Right hindlimb (tissue), 1 donor: ENCODE data around the gene EVC2.

Source experiments
- DNase-seq: peaks from one replicate; pipeline ENCODE4 v3.0.0-alpha.2; 2018

Gene EVC2

DNA sequence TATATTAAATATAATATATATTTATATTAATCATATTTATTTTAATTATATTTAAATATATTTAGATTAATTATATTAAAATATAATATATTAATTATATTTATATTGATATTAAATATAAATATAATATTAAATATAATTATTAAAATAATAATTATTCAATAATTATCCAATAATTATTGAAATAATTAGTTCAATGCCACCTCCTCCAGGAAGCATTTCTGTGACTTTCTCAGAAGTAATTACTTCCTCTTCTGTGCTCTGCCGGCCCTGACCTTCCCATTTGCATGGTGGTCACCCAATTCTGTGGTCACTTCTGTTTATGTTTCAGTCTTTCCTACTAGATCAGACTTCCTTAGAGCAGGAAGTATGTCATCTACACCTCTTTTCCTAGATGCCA, 45.8 kb downstream of the EVC2 start:
- DNase-seq: no peak

DNA sequence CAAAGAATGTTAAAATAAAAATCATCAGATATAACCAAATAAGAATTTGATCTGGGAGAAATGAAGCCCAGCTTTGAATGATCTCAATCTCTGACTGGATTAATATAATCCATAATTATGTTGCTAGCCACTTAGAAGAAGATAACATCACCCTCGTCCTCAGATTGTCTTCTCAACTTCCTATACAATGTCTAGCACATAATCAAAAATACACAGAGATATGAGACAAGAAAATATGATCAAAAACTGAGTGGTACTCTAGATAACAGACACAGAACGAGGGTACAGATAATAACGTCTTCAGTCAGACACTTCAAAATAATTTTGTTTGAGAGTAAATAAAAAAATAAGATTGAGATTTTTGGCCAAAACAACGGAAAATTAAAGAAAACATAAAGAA, 47.1 kb downstream of the EVC2 start:
- DNase-seq: no peak

DNA sequence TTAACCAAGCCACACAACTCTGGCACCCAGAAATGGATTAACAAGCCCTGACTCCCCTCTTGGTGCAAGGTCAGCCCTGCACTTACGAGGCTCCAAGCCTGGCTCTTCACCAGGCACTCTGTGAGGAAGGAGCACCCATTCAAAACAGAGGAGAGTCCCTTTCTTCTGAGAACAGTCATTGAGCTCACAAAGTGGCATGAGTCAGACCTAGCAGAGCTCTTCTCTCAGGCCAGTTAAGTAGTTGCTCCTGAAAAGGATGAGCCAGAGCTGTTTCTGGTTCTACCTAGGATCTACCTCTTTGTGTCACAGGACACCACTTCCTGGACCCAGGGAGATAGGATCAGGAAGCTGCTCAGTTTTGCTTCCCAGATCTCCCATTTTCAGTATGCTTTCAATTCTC, 48.2 kb downstream of the EVC2 start:
- no peak for DNase-seq

DNA sequence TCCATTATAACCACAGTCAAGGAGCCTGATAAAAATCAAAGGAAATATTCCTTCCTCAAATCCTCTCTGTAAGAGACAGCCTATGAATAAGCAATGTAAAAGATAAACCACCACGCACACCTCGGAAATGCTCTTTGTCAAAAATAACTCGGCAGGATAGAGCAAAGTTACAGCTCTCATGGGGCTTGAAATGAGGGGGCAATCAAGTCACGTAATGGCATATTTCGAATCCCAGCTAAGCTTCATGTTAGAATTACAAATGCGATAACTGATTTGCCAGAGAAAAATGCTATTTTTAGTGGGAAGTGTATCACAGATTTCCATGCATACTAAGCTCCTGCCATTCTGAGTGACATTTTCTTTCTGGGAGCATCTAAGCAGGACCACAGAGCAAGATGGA, 49.4 kb downstream of the EVC2 start:
- DNase-seq: no peak

DNA sequence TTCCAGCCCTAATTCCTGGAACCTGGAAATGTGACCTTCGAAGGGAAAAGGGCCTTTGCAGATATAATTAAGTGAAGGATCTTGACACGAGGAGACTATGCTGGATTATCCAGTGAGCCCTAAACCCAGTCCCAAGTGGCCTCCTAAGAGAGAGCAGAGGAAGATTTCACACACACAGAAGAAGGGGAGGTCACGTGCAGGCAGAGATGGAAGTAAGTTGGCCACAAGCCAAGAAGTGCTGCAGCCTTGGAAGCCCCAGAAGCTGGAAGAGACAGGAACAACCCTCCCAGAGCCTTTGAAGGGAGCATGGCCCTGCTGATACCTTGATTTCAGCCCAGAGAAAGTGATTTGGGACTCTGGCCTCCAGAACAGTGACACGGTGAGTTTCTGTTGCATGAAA, 51.9 kb downstream of the EVC2 start:
- no peak for DNase-seq

DNA sequence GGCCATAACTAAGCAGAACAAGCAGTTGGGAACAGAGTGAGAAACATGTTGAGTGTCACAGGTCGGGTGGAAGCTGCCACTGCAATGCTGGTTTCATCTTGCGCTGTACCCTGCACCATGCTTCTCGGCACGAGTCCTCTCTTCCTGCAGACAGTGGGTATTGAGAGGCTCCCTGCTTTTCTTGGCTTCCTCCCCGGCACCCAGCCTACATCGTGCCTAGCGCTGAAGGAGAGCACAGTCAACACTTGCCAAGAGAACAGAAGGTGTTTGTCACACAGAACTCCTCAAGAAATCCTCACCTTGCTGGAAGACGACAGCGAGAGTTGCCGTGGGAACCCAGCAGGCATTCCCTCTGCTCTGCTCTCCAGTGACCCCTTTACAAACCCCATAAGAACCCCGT, 53.6 kb downstream of the EVC2 start:
- no peak for DNase-seq

DNA sequence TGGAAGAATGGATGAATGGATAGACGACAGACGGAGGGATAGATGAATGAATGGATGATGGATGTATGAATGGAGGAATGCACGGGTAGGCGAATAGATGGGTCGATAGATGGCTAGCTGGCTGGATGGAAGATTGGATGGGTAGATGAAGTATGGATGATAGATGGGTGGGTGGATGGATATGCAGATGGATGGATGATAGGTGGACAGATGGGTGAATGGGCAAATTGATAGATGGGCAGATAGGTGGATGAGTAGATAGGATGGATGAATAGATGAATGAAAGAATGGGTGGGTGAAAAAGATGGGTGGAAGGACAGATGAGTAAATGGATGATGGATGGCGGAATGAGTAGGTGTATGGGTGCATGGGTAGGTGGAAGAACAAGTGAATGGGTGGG, 57.3 kb downstream of the EVC2 start:
- DNase-seq: no peak

DNA sequence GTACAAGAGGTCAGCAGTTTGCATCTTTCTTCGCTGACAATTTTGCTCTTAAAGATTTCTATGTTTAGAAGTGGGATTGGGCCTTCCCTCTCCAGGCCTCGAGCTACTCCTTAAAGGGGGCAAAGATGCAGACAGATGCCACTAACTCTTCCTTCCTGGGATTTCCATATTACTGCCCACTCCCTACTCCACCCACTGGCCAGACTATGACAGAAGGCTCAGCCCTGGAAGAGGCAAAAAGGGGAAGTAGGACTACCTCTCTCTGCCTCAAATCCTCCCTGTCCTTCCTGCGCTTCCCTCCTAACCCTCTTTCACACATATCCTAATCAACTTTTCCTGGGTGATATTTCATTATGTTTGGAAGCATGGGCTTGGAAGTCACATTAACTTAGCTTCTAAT, 58.3 kb downstream of the EVC2 start:
- DNase-seq: no peak

DNA sequence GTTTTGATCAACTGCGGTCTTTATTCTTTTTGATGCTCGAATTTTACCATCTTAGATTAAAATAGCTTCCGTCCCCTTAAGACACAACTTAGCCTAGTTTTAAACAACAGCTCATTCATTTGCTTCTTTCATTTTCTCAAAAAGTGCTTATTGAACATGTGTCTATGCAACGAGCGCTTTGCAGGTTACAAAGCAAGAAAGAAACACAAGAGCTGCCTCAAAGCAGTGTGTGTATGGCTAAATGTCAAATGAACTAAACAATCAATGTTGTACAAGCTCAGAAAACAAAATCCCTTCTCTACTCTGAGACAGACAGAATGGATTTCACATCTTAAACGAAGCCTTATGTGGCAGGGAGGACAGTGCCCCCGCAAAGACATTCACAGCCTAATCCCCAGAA, 61.0 kb downstream of the EVC2 start:
- no peak for DNase-seq

DNA sequence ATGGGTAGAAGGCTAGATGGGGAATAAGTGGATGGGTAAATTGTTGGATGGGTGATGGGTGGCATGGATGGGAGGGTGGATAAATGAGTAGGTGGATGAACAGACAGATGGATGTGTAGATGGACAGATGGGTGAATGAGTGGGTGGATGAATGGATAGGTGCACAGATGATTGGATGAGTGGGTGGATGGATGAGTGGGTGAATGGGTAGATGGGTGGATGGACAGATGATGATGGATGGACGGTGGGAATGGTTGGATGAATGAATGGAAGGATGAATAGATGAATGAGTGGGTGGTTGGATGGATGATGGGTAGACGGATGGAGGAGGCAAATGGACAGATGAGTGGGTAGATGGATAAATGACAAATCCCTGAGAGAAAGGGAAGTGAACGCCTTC, 68.3 kb downstream of the EVC2 start:
- DNase-seq: no peak

DNA sequence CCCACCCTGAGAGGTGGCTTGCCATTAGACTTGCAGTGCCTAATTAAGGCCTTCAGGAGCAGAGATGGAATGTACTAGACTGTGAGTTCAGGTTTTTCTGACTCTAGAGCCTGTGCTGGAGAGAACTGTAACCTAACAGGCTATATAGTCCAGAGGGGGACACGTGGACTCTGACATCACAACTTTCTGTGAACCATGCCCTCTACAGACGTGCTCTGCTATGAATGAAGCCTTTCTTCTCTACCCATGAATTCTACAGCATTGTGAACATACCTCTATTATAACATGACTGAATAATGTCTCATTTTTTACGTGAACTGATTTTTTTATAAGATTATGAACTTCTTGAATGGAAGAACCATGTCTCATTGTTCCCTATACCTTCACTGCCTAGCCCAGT, 68.8 kb downstream of the EVC2 start:
- DNase-seq: no peak

DNA sequence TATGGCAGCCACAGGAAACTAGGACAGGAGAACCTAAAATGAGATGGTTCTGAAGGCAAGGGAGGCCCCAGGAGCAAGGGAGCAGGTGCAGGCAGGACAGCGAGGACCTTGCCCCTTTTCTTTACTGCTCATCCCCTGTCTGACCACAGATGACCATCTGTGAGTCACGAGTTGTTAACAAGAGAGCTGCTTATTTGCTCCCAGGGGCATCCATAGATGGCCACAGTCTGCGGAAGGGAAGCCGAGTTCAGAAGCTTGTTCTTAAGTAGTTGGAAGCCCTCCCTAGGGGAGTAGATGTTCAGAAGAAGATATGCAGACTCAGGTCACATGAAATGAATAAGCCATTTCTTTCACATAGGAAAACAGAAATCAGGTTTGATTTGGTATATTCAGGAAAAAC, 69.4 kb downstream of the EVC2 start:
- no peak for DNase-seq

DNA sequence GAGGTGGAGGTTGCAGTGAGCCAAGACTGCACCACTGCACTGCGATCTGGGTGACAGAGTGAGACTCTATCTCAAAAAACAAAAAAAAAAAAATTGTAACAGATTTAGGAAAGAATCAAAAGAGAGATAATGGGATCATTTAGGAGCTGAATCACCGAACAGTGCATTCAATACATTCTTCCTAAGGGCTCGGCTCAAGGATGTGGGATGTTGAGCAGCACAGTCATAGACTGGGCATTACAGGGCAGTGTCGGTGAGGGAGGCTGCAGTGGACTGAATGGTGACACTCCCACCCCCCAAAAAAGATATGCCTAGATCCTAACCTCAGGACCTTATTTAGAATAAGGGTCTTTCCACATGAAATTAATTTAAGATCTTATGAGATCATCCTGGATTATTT, 70.0 kb downstream of the EVC2 start:
- DNase-seq: no peak

DNA sequence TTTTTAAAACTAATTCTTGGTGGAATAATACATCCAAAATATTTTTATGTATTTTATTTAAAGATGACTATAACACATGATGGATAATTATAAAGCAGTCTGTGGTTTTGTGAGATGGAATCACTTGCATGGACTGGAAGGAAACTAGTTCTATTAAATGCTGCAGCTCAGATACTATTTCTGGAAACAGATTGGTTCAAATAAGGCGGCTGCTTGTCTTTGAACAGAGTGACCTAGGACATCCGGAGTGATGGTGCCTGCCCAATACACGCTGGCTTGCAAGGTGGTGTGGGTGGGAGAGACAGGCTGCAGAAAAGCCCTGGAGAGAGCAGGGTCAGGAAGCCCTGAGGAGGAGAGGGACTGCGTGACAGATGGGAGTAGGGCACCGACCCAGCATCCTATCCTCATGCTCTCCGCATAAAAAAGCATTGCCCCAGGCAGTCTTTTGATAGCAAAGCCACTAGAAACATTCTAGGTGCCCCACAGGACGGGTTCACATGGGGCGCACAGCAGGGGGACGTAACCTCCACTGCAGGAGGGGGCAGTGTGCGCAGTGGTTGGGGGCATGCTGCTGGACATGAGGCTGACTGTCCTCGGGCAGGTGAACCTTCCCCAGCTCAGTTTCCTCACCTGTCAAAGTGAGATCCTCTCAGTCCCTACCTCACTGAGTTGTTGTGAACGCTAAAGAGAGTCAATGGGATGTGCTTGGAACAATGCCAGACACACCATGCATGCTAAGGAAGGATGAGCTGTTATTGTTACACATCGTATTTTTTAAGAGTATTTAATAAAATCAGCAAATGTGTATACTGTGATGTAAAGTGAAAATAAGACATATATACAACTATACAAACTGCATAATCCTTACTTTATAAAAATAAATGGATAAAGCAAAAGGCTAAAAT, 71.3 kb downstream of the EVC2 start:
- DNase-seq: no peak

DNA sequence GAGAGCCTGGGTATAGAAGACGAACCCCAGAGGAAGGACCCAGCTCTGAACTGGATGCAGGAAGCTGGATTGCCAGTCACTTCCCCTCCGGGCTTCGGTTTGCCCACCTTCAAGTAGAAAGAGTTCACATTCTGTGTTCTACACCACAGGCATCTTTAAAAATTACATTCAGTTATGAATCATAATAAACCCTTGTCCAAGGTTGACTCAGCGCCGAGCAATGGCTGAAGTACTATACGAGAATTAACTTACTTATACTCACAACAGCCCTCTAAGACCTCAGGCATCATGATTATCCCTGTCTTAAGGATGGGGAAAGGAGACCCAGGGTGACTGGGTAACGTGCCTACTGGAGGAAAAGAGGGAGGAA, 72.5 kb downstream of the EVC2 start:
- no peak for DNase-seq

DNA sequence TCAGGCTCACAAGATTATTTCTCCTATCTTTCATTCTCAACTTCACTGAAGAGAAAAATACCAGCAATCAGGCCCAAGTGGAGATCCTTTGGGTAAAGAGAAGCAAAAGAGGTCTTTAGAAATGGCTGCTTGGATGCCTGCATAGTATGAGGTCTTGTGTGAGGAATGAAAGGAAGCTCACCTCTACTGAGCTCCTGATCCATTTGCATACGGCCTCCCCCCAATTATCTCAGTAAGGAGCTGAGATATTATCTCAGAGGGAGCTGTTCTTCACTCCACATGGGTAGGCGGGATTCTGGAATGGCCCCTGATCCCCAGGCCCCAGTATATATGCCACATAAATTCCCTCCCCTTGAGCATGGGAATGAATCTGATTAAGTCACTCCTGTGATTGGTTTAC, 75.8 kb downstream of the EVC2 start:
- DNase-seq: no peak

DNA sequence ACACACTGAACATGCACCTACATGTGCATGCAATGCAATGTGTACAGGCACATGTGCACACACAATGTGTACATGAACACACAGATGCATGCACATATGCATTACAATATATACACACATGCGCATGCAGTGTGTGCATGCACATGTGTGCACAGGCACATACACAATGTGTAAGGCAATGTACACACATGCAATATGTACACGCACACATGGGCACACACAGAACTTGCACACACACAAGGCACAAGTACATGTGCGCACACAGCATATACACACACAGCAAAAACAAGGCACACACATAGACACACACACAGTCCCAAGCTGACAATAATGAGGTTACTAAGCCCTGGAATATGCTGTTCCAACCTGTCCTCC, 76.3 kb downstream of the EVC2 start:
- no peak for DNase-seq

DNA sequence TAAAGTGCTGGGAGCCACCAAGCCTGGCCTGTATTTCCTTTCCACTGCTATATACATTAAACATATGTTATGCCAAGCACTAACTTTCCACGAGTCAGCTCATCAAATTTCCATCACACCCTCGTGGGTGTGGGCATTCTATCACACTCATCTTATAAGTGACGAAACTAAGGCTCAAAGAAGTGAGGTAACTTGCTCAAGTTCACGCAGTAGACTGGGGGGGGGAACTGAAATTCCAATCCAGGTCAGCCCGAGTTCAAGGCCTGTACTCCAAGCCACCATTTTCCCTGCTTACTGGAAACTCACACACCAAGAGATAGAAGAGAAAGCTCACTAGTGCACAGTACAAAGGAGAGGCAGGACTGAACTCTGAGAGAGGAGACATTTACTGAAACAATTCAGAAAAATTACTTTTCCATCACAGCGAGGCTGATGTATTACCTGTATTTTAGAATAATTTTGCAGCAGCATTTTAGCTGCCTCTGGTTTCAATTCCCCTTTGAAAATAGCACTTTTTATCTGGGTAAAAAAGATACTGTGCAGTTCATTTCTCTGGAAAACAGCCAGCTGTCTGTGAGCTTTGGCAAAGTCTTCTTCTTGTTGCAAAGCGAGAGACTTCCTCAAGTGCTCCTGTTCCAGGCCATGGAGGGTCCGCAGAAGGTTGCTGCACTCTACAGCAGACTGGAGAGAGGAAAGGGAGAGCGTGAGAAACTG, 76.8 kb downstream of the EVC2 start:
- DNase-seq: no peak

DNA sequence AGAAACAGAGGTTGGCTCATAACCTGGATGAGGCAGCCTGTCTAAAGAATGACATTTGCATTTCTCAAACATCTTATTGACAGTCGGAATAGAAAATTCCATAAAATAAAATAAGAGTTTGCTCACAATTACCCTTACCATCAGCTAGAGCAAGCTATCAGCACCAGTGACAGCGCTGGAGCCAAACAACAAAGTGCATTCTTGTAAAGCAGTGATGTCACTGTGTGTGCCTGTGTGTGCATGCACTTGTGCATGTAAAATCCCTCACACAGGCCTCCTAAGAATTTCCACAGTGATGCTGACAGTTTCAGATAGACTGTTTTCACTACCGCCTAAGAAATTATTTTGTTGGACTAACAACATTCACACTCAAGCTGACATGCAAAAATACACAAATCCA, 77.6 kb downstream of the EVC2 start:
- DNase-seq: no peak

DNA sequence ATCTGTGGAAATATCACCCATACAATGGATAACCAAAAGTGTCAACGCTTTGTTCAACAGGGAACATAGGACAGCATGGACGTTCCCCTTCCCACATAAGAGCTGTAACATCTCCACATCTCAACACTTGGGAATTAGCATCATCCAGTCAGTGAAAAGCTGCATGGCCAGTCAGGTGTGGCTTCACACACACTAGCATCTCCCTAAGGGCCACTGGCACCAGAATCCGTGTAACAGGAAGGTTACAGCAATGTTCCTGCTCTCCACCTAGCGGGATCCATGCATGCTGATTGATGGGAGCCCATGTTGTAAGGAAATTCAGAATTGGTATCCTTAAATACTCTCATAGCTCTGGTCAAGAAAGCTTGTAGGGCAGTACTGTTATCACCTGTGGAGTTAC, 78.8 kb downstream of the EVC2 start:
- DNase-seq: no peak

DNA sequence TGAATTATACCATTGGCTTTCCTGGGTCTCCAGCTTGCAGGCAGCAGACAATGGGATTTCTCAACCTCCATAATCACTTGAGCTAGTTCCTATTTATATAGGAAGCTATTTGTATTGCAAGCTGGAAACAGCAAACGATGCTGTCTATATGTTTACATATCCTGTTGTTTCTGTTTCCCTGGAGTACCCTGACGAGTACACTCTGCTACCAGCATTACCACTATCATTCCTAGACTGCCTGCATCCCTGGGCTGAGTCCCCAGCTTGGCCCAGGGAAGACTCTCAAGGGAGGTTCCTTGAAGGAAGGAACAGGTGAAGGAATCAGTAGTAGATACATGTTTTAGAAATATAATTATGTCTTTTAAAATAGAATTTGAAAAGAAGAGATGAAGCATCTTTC, 81.4 kb downstream of the EVC2 start:
- no peak for DNase-seq

DNA sequence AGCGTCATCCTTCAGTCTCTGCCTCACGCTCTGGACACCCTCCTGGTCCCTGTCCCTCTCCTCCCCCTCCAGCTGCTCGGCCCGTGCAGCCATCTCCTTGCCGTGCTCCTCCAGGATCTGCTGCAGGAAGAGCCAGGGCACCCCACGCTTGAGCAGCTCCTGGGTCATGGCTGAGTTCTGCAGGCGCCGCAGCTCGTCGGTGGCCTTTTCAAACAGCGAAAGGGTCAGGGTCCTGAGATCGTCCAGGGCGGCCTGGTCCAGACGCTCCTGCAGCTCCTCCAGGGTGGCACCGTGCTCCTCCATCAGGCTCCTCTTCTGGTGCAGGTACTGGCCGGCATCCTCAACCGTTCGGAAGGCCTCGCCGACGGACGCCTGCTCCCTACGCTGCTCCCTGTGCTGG, 85.8 kb downstream of the EVC2 start:
- DNase-seq: no peak

DNA sequence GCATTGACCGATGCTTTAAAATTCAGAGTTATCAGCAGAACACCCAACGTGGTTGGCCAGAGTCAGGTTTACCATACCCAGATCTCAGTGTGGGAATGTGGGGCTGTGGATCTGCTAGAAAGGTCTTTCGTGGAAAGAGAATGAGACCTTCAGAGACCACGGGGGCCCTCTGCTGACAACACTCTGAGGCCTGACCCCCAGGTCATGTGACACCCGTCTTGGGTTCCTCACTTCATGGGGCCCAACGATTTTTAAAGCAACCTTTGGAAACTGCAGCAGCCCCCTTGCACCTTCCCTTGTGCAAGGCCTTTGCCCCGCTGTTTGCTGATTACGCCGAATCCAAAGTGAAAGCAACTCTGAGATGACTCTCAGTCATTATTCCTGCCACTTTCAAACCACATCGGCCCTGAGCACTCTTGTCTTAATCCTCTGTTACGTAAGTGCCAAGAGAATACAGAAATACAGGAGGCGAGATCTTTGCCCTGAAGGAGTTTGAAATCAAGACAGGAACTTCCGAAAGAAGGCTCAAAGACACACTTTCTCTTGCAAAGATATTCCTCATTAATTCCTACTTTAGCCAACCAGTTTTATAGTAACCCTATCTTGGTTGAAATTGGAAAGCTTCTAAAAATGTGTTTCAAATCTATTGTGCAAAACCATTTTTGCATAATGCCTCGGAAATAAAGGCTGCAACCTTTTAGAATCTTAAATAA, 88.3 kb downstream of the EVC2 start:
- DNase-seq: no peak
